H1 (cell line): Measurements from ENCODE around the gene CNTF. TPM values are rescaled to one million over a fixed set of nuclear protein-coding genes. Genes with fewer than 3 reads are reported as not detected.

Source experiments
- CTCF ChIA-PET: fragments of 300-600 bp; sonication (Branson Sonifier 250); formaldehyde crosslinking; loops from one replicate; lab custom pipeline; 2021; ENCODE audit not compliant: partially characterized antibody; lab: Charles Lee
- POLR2A ChIA-PET: fragments of 300-600 bp; sonication (Branson Sonifier 250); formaldehyde crosslinking; loops from one replicate; lab custom pipeline; 2021; ENCODE audit warnings: inconsistent platforms; ENCODE audit not compliant: partially characterized antibody; lab: Charles Lee
- DNase-seq, 2 experiments: peaks; one replicate each; pipeline versions ENCODE4 v3.0.0 to v3.0.0-alpha.2; 2010 to 2022; ENCODE audit warnings: low spot score in 2 of 2, low read depth in 1 of 2, mixed read lengths in 1 of 2
- FAIRE-seq: peaks from 2 replicates; lab custom pipeline; 2011; peaks lifted over from hg19 to GRCh38; lab: Jason Lieb, UNC
- H2AFZ ChIP-seq: 2 replicates; pipeline ENCODE4 v1.8.1; 2012; ENCODE audit warnings: low read length, inconsistent platforms
- H2AK5ac ChIP-seq: 2 replicates; pipeline ENCODE4 v1.6.1; 2013; ENCODE audit warnings: low read depth, low read length
- H2BK120ac ChIP-seq: replicated peaks from 2 replicates; pipeline ENCODE3; 2013; ENCODE audit warnings: low read depth, low read length, inconsistent platforms
- H2BK12ac ChIP-seq: 2 replicates; pipeline ENCODE4 v1.6.1; 2013; ENCODE audit warnings: low read depth, low read length
- H2BK15ac ChIP-seq: 2 replicates; pipeline ENCODE4 v1.6.1; 2013; ENCODE audit warnings: low read length
- H2BK20ac ChIP-seq: 2 replicates; pipeline ENCODE4 v1.6.1; 2013; ENCODE audit warnings: low read length
- H2BK5ac ChIP-seq: 2 replicates; pipeline ENCODE4 v1.6.1; 2013; ENCODE audit warnings: low read depth, low read length
- H3K14ac ChIP-seq: 2 replicates; pipeline ENCODE4 v1.6.1; 2013; ENCODE audit warnings: inconsistent platforms; ENCODE audit not compliant: insufficient read length
- H3K18ac ChIP-seq: 2 replicates; pipeline ENCODE4 v1.6.1; 2013; ENCODE audit warnings: low read length; ENCODE audit errors: extremely low read depth
- H3K23ac ChIP-seq: 2 replicates; pipeline ENCODE4 v1.6.1; 2013; ENCODE audit warnings: inconsistent platforms; ENCODE audit not compliant: insufficient read length
- H3K23me2 ChIP-seq: 2 replicates; pipeline ENCODE4 v1.6.1; 2013; ENCODE audit warnings: low read depth, low read length
- H3K27ac ChIP-seq: 2 replicates; pipeline ENCODE4 v1.6.1; 2011; ENCODE audit warnings: low read depth, low read length, inconsistent platforms
- H3K27me3 ChIP-seq, 4 experiments: replicated peaks in 1 of 4; 1 replicate in 1 of 4; 2 replicates in 3 of 4; pipeline versions ENCODE4 v1.6.1 to v1.8.1; 2011 to 2013; ENCODE audit warnings: low read length in 3 of 4, mild to moderate bottlenecking in 3 of 4, inconsistent platforms in 2 of 4, mixed read lengths in 2 of 4, moderate library complexity in 1 of 4; ENCODE audit not compliant: control insufficient read depth in 3 of 4, insufficient read depth in 3 of 4; ENCODE audit errors: extremely low read depth in 1 of 4
- H3K36me3 ChIP-seq, 4 experiments: 2 replicates each; pipeline versions ENCODE4 v1.6.1 to v1.8.1; 2011 to 2013; ENCODE audit warnings: mild to moderate bottlenecking in 4 of 4, low read length in 3 of 4, moderate library complexity in 2 of 4, control low read depth in 1 of 4, inconsistent platforms in 1 of 4; ENCODE audit not compliant: insufficient read depth in 4 of 4, control insufficient read depth in 2 of 4
- H3K4ac ChIP-seq: replicated peaks from 2 replicates; pipeline ENCODE3; 2013; ENCODE audit warnings: low read length, low read depth, mixed read lengths, inconsistent platforms; ENCODE audit not compliant: insufficient read length
- H3K4me1 ChIP-seq, 4 experiments: replicated peaks in 1 of 4; 1 replicate in 1 of 4; 2 replicates in 3 of 4; pipeline versions ENCODE4 v1.6.1 to v1.8.1; 2011 to 2013; ENCODE audit warnings: low read length in 3 of 4, inconsistent platforms in 2 of 4, mixed read lengths in 1 of 4; ENCODE audit not compliant: insufficient read depth in 4 of 4, control insufficient read depth in 3 of 4
- H3K4me2 ChIP-seq, 2 experiments: 2 replicates each; pipeline versions ENCODE4 v1.6.1 to v1.8.1; 2011 to 2013; ENCODE audit warnings: low read depth in 2 of 2, low read length in 2 of 2, control low read depth in 1 of 2, inconsistent platforms in 1 of 2, mild to moderate bottlenecking in 1 of 2; ENCODE audit not compliant: insufficient read depth in 1 of 2
- H3K4me3 ChIP-seq, 4 experiments: fragments of 200-600, 300-600 bp in 1 of 4; sonication (generic), shearing (Covaris generic), sonication (Bioruptor Twin) in 1 of 4; 2 replicates each; pipeline versions ENCODE4 v1.5.1 to v1.8.1; 2011 to 2016; ENCODE audit warnings: low read length in 4 of 4, low read depth in 3 of 4, control low read depth in 2 of 4, inconsistent platforms in 2 of 4, mild to moderate bottlenecking in 2 of 4, mixed read lengths in 1 of 4, moderate library complexity in 1 of 4; ENCODE audit not compliant: insufficient read depth in 2 of 4; ENCODE audit errors: extremely low read depth in 1 of 4
- H3K56ac ChIP-seq: replicated peaks from 2 replicates; pipeline ENCODE3; 2013; ENCODE audit warnings: low read depth, mild to moderate bottlenecking, mixed read lengths, low read length, inconsistent platforms; ENCODE audit not compliant: insufficient read length
- H3K79me1 ChIP-seq: 2 replicates; pipeline ENCODE4 v1.6.1; 2013; ENCODE audit warnings: low read depth, low read length, control low read depth
- H3K79me2 ChIP-seq, 2 experiments: 2 replicates each; pipeline versions ENCODE4 v1.6.1 to v1.8.1; 2012 to 2013; ENCODE audit warnings: low read length in 2 of 2, mild to moderate bottlenecking in 2 of 2, inconsistent platforms in 1 of 2; ENCODE audit not compliant: insufficient read depth in 2 of 2, control insufficient read depth in 1 of 2
- H3K9ac ChIP-seq, 4 experiments: replicated peaks in 1 of 4; 1 replicate in 1 of 4; 2 replicates in 3 of 4; pipeline versions ENCODE4 v1.6.1 to v1.8.1; 2011 to 2013; ENCODE audit warnings: low read depth in 3 of 4, low read length in 3 of 4, control low read depth in 2 of 4, mild to moderate bottlenecking in 2 of 4, moderate library complexity in 2 of 4, inconsistent platforms in 1 of 4; ENCODE audit errors: extremely low read depth in 1 of 4
- H3K9me3 ChIP-seq, 2 experiments: 2 replicates each; pipeline versions ENCODE4 v1.6.1 to v1.8.1; 2012 to 2013; ENCODE audit warnings: mild to moderate bottlenecking in 2 of 2, moderate library complexity in 2 of 2, control low read depth in 1 of 2, inconsistent platforms in 1 of 2, low read depth in 1 of 2, low read length in 1 of 2, mixed read lengths in 1 of 2; ENCODE audit not compliant: insufficient read depth in 2 of 2
- H4K20me1 ChIP-seq, 2 experiments: replicated peaks in 1 of 2; 2 replicates each; pipeline versions ENCODE3 to v1.8.1; 2011 to 2013; ENCODE audit warnings: inconsistent platforms in 2 of 2, low read length in 2 of 2, mild to moderate bottlenecking in 1 of 2; ENCODE audit not compliant: insufficient read depth in 2 of 2, control insufficient read depth in 1 of 2
- H4K5ac ChIP-seq: 2 replicates; pipeline ENCODE4 v1.6.1; 2013; ENCODE audit warnings: low read length, low read depth, mixed read lengths, inconsistent platforms; ENCODE audit not compliant: insufficient read length
- H4K8ac ChIP-seq: 2 replicates; pipeline ENCODE4 v1.8.0; 2013; ENCODE audit warnings: mild to moderate bottlenecking, moderate library complexity, low read length, inconsistent platforms; ENCODE audit not compliant: insufficient read depth; ENCODE audit errors: extremely low read depth
- H4K91ac ChIP-seq: replicated peaks from 2 replicates; pipeline ENCODE3; 2013; ENCODE audit warnings: low read length, mixed read lengths, inconsistent platforms; ENCODE audit not compliant: insufficient read length
- BRCA1 ChIP-seq: IDR thresholded peaks from 2 replicates; pipeline ENCODE4 v1.6.1; 2012; ENCODE audit warnings: low read depth, low read length, improper control_type of control experiment
- HDAC2 ChIP-seq, 2 experiments: fragments of 300-600 bp in 1 of 2; sonication (generic) in 1 of 2; IDR thresholded peaks; 2 replicates each; pipeline ENCODE4 v1.6.1; 2011 to 2012; ENCODE audit warnings: low read depth in 2 of 2, low read length in 2 of 2, mild to moderate bottlenecking in 2 of 2, moderate library complexity in 2 of 2, borderline replicate concordance in 1 of 2, inconsistent platforms in 1 of 2
- NANOG ChIP-seq: IDR thresholded peaks from 2 replicates; pipeline ENCODE4 v1.6.1; 2011; ENCODE audit warnings: low read length, low read depth, mild to moderate bottlenecking, inconsistent platforms; ENCODE audit not compliant: insufficient read depth, poor library complexity, severe bottlenecking
- NRF1 ChIP-seq: IDR thresholded peaks from 2 replicates; pipeline ENCODE4 v1.6.1; 2011; ENCODE audit warnings: mild to moderate bottlenecking, low read depth, low read length, improper control_type of control experiment
- POLR2AphosphoS5 ChIP-seq: IDR thresholded peaks from 2 replicates; pipeline ENCODE4 v1.6.1; 2011; ENCODE audit warnings: low read depth, low read length
- SIN3A ChIP-seq, 2 experiments: IDR thresholded peaks in 1 of 2; conservative IDR thresholded peaks in 1 of 2; 2 replicates each; pipeline ENCODE4 v1.6.1; 2011 to 2012; ENCODE audit warnings: low read length in 2 of 2, improper control_type of control experiment in 1 of 2, low read depth in 1 of 2, mild to moderate bottlenecking in 1 of 2
- SIX5 ChIP-seq: IDR thresholded peaks from 2 replicates; pipeline ENCODE4 v1.6.1; 2011; ENCODE audit warnings: mild to moderate bottlenecking, low read depth, low read length
- WGBS, 2 experiments: shearing (Covaris generic) in 1 of 2; methylation state at CpG; one replicate each; pipeline versions ENCODE4 v1.1.6 to v1.1.7; 2013 to 2015; ENCODE audit warnings: low lambda C conversion rate in 2 of 2, mixed read lengths in 2 of 2, inconsistent platforms in 1 of 2, low coverage in 1 of 2, missing lambda C conversion rate in 1 of 2; ENCODE audit not compliant: insufficient replicate concordance in 2 of 2, insufficient coverage in 1 of 2, insufficient read length in 1 of 2; ENCODE audit errors: extremely low coverage in 1 of 2, missing lambda C conversion rate in 1 of 2; 5-methylcytosine and 5-hydroxymethylcytosine counted together
- polyA plus RNA-seq, 7 experiments: library from polyadenylated mRNA; depleted of rRNA in 3 of 7; stranded (reverse) in 5 of 7; unstranded in 2 of 7; fragments of >200 nt in 5 of 7; fragments of 200-250 nt in 2 of 7; gene quantifications; 1 replicate in 5 of 7; 2 replicates in 1 of 7; 4 replicates in 1 of 7; pipeline versions ENCODE4 v1.2.1 to v1.2.3, GENCODE V29; 2011 to 2013; ENCODE audit warnings: missing spikeins in 2 of 7, mixed read lengths in 2 of 7
- total RNA-seq: library from RNA; stranded (reverse); fragmentation: NEBNext Ultra II Directional; extraction: Animal tissue kit (Norgen Biotek cat#: 25700); gene quantifications from 2 replicates; pipeline ENCODE4 v1.2.1, GENCODE V29; 2021
- TF ChIP-seq, protein P1 (sequence below): IDR thresholded peaks from 2 replicates; pipeline ENCODE4 v1.6.1; 2011; ENCODE audit warnings: low read depth, mild to moderate bottlenecking, low read length; ENCODE audit not compliant: insufficient read depth
- TF ChIP-seq, protein P2 (sequence below): IDR thresholded peaks from 2 replicates; pipeline ENCODE4 v1.6.1; 2012; ENCODE audit warnings: inconsistent platforms

The CNTF gene
- total and polyA plus RNA-seq, 2 of the 8 experiments (the other 6 are each of a cell fraction or from before 2014, with no cell fraction given) = 0.41 to 1.5 TPM

DNA sequence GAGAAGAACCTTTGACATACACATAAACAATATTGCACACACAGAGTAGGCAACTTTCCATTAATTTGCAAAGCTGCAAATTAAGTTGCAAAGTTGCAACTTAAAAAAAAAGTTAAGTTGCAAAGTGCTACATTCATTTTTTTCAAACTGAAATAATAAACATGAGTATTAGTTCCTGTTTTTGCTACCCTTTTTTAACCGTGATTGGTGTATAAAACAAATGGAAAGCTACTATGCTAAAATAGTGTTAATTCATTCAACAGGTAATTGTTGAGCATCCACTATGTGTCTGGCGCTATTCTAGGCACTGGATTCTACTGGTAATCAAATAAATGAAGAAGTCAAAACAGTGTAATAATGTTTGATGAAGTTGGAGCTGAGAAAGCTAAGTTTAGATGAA is 35.5 kb upstream of the CNTF start:
- Histone ChIP-seq H3K27me3 (no peaks in the 10 kb centered on the region), H2BK15ac (no peak overlapping the region), H3K36me3 (peaks cover 0 to 21% (median 0%) of the 10 kb centered on the region in 4 experiments; a peak in 2 of 8 replicates), H2BK120ac (no peak overlapping the region), H3K79me1 (no peaks in the 10 kb centered on the region), H3K14ac (no peak overlapping the region), H4K91ac (no peak overlapping the region), H2BK12ac (no peak overlapping the region), H2BK20ac (no peak overlapping the region), H3K4me3 (no peak overlapping the region), H3K9ac (no peak overlapping the region), H4K20me1 (peaks cover 5 to 6% of the 10 kb centered on the region in 2 experiments), H3K4ac (no peak overlapping the region), H3K4me1 (no peaks in the 10 kb centered on the region; a peak in 1 of 7 replicates), H3K23ac (no peak overlapping the region), H4K5ac (no peak overlapping the region), H2BK5ac (no peak overlapping the region), H3K56ac (no peak overlapping the region), H2AFZ (no peak overlapping the region), H4K8ac (no peak overlapping the region), H3K27ac (no peak overlapping the region), H3K4me2 (no peak overlapping the region), H2AK5ac (no peak overlapping the region), H3K9me3 (no peaks in the 10 kb centered on the region), H3K23me2 (no peaks in the 10 kb centered on the region), H3K18ac (no peak overlapping the region), H3K79me2 (peaks cover 3 to 100% of the 10 kb centered on the region in 2 experiments; a peak in 3 of 4 replicates)
- ChIA-PET POLR2A (interaction anchor here (1.2 to 1.3 kb wide), 2 partner anchors 9 to 15 kb away, joined by 3 to 5 read pairs; no protein-coding TSS in a partner anchor), CTCF (interaction anchor here (1.5 kb wide), 1 partner anchor 42 kb away, joined by 5 read pairs; no protein-coding TSS in a partner anchor)
- TF ChIP-seq SIX5 (no peak), SIN3A (conservative IDR thresholded peaks at IDR 0.05 in 1 of 2, IDR thresholded peaks at IDR 0.05 in 1 of 2; ENCODE audit: low read depth in 1 of 2, low read length in 2 of 2) (no peak), POLR2AphosphoS5 (no peak), BRCA1 (no peak), NANOG (no peak), NRF1 (no peak), HDAC2 (IDR thresholded peaks at IDR 0.05; ENCODE audit: borderline replicate concordance in 1 of 2, low read depth in 2 of 2, low read length in 2 of 2) (no peak)
- TF ChIP-seq, protein P1, sequence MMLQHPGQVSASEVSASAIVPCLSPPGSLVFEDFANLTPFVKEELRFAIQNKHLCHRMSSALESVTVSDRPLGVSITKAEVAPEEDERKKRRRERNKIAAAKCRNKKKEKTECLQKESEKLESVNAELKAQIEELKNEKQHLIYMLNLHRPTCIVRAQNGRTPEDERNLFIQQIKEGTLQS = no peak
- TF ChIP-seq, protein P2, sequence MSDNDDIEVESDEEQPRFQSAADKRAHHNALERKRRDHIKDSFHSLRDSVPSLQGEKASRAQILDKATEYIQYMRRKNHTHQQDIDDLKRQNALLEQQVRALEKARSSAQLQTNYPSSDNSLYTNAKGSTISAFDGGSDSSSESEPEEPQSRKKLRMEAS = no peak
- DNase-seq = no peak
- FAIRE-seq = no peak
- WGBS, 2 experiments = 92% methylated on average over 2 of the region's 2 CpGs; no CpG with 5 or more reads in 1 of the 2 experiments
